C4-2B (cell line): ENCODE results near the gene ERBB4.

Experiments
- H3K27ac ChIP-seq: fragments of 450-650 bp; 2 replicates; pipeline ENCODE4 v1.5.1; 2017
- ZFX ChIP-seq: fragments of 450-650 bp; IDR thresholded peaks from 2 replicates; pipeline ENCODE4 v1.6.1; 2017
- TF ChIP-seq, protein P1 (sequence below): fragments of 450-650 bp; conservative IDR thresholded peaks from 2 replicates; pipeline ENCODE4 v1.5.1; 2017; ENCODE audit warnings: mild to moderate bottlenecking

Gene ERBB4

DNA sequence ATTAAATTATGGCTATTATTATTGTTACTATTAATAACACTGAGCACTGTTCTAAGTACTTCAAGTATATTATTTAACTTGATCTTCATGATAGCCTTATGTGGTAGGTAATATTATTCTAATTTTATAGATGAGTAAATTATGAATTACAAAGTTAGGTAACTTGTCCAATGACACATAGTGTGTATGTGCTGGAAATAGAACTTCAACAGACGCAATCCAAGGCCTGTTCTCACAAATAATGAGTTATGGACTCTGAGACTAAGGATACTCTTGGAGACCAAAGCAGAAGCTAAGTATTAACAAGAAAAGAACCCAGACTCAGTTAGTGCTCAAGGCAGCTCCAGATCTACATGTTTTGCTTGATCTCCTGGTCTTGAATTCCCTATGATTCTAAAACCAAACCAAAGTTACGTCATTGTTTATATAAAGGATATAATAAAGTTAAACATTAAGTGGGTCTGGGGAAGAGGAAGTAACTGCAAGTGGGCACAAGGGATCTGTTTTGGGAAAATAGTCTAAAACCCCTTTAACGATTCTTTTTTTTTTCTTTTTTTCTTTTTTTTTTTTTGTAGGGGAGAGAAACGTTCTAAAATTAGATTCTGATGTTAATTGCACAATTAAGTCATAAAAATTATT is 211.3 kb downstream of the ERBB4 start:
- no peak for TF ChIP-seq ZFX
- TF ChIP-seq, protein P1, sequence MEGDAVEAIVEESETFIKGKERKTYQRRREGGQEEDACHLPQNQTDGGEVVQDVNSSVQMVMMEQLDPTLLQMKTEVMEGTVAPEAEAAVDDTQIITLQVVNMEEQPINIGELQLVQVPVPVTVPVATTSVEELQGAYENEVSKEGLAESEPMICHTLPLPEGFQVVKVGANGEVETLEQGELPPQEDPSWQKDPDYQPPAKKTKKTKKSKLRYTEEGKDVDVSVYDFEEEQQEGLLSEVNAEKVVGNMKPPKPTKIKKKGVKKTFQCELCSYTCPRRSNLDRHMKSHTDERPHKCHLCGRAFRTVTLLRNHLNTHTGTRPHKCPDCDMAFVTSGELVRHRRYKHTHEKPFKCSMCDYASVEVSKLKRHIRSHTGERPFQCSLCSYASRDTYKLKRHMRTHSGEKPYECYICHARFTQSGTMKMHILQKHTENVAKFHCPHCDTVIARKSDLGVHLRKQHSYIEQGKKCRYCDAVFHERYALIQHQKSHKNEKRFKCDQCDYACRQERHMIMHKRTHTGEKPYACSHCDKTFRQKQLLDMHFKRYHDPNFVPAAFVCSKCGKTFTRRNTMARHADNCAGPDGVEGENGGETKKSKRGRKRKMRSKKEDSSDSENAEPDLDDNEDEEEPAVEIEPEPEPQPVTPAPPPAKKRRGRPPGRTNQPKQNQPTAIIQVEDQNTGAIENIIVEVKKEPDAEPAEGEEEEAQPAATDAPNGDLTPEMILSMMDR: no peak
- no peak overlapping the region for H3K27ac ChIP-seq

DNA sequence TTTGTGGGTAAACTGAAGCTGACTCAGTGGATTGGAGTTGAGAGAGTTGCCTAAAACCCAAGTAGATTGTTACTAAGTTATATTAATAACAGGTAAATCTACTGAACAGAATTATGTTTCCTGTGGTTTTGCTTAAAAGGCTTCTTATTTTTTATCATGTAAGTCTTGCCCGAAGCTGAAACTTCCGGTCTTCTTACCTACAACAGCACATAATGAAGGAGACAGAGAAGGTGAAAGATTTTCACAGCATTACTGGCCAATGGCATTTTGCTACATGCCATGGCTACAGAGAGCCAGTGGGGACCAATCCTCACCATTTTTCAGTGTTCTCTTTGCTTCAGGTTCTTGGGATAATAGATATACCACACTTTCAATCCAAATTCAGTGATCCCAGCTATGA is 220.0 kb downstream of the ERBB4 start:
- TF ChIP-seq, protein P1: no peak
- no peak for TF ChIP-seq ZFX
- H3K27ac ChIP-seq: no peak overlapping the region

DNA sequence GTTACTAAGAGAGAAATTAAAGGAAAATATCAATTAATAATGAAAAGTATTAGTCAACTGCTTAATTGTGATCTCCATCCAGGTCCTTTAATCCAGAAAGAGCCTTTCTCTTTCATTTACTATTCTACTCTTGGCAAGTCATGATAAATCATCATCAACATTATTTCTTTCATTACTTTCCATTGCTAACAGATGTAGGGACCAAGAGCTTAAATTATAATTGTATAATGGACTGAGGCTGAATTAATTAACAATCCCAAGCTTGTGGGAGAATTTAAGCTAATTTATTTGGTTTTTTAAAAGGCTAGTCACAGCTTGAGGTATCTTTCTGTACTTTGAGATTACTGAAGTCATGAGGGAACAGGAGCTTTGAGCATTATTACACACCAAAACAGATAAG is 223.9 kb downstream of the ERBB4 start:
- TF ChIP-seq, protein P1: no peak
- no peak for TF ChIP-seq ZFX
- no peak overlapping the region for H3K27ac ChIP-seq

DNA sequence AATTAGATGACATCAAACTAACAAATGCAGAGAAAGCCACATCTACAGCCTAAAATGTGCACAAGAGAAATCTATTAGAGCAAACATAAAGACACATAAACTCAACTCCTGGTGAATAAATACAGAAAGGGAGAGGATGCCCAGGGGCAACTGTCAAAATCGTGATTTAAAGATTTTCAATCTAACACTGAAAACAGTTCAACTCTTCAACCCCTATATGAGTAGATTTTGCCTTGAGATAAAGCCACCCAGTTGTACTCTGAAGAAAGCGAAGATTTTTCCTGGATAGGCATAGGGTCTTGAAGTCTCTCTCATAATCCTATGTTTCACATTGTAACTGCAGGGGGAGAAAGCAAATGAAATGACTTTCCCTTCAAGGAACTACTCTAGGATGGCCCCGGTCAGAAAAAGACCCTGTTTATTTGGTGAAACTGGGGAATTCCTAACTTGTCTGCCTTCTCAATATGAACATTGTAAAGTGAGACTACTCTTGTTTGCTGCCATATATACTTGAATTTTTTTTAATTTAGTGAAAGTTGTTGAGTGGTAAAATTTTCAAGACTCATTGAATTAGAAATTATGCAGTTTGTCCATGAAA is 226.7 kb downstream of the ERBB4 start:
- TF ChIP-seq, protein P1: no peak
- TF ChIP-seq ZFX: no peak
- no peak overlapping the region for H3K27ac ChIP-seq

DNA sequence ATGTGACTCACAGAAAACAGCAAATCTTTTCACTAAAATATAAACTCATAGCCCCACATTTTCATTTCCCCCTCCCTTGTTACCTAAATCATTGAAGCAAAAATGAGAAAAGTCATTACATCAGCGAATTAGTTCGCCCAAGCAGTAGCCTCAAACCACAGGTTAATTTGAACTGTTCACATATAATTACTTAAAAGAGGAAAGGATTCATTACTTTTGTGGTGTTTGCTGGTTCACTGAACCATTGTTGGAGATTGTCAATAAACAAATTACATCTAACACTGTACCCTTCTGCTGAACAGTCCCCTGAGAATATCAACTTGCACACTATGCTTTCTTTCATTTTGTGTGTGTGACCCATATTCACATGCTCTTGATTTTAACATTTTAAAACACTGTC is 238.7 kb downstream of the ERBB4 start:
- TF ChIP-seq ZFX: no peak
- TF ChIP-seq, protein P1: no peak
- H3K27ac ChIP-seq: no peak overlapping the region

DNA sequence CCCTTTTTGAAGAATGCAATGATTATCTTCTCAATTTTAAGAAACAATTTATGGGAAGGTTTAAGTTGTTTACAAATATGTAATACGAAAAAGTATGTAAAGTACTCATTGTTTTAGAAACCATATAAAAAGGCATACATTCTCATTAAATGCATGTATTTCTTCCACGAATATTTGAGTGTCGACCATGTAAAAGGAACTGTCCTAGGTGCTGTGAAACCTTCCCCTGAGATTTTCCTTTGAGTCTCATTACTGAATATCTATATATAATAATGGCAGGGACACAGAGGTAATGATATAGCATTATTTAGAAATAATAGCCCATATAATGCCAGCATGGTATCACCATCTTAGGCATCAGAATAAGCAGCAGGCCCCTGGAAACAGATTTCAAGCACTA is 239.3 kb downstream of the ERBB4 start:
- no peak overlapping the region for H3K27ac ChIP-seq
- TF ChIP-seq ZFX: no peak
- TF ChIP-seq, protein P1: no peak

DNA sequence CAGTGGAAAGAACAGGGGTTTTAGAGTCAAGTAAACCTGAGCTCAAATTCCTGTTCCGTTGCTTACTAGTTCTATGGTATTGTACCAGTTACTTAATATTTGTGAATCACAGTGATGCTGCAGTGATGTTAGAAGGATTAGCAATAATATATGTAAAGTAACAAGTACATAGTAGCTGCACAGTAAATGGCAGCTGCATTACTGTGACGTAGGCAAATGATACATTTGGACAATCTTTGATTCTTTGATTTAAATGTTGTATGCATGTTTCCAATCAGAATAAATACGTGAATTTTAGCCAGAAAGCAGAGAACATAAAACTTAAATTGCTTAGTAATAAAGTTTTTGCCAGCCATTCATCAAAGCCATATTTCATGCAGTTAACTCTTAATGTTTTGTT is 243.0 kb downstream of the ERBB4 start:
- no peak overlapping the region for H3K27ac ChIP-seq
- no peak for TF ChIP-seq ZFX
- TF ChIP-seq, protein P1: no peak
